Pancreas (tissue), 10 donors: ENCODE data around the gene PHETA1. TPM values are rescaled to one million over a fixed set of nuclear protein-coding genes. Genes with fewer than 3 reads are reported as not detected.
A peak's percentile ranks its signal among the peaks of the same experiment; 100 is the strongest.

Experiments
- ATAC-seq, 4 donors: fragments of 200-7000 bp; cut with Tn5 transposase; one replicate each; pipeline versions ENCODE4 v1.8.0 to v1.9.1; 2020; ENCODE audit warnings: mild to moderate bottlenecking in 4 of 4, moderate library complexity in 4 of 4
- DNase-seq, 6 donors: peaks; one replicate each; pipeline ENCODE4 v3.0.0-alpha.2; 2020
- FAIRE-seq: peaks from 2 replicates; lab custom pipeline; 2012; peaks lifted over from hg19 to GRCh38; lab: Jason Lieb, UNC
- H3K27ac ChIP-seq, 4 donors: fragments of 200-600 bp; sonication (generic); 1 replicate in 3 of 4; 2 replicates in 1 of 4; pipeline versions ENCODE4 v1.5.0 to v1.8.0; 2020
- H3K27me3 ChIP-seq, 4 donors: fragments of 200-600 bp; one replicate each; pipeline ENCODE4 v1.8.0; 2021
- H3K36me3 ChIP-seq, 3 donors: fragments of 200-600 bp; sonication (generic) in 1 of 3; one replicate each; pipeline versions ENCODE4 v1.5.0 to v1.8.0; 2020 to 2021
- H3K4me1 ChIP-seq, 3 donors: fragments of 200-600 bp; one replicate each; pipeline ENCODE4 v1.8.0; 2021
- H3K4me3 ChIP-seq, 4 donors: fragments of 200-600 bp; sonication (generic) in 2 of 4; one replicate each; pipeline versions ENCODE4 v1.5.0 to v1.8.0; 2020 to 2021
- H3K9me3 ChIP-seq, 4 donors: fragments of 200-600 bp; one replicate each; pipeline ENCODE4 v1.8.0; 2021
- CTCF ChIP-seq, 4 donors: fragments of 200-600 bp; sonication (generic) in 3 of 4; IDR thresholded peaks; one replicate each; pipeline versions ENCODE4 v1.5.0 to v1.8.0; 2021; ENCODE audit warnings: antibody characterized with exemption in 4 of 4
- WGBS, 2 donors: extraction: QIAGEN DNeasy Blood & Tissue Kit; methylation state at CpG; one replicate each; pipeline ENCODE4 v1.1.7; 2013; 5-methylcytosine and 5-hydroxymethylcytosine counted together
- intact Hi-C, 3 donors: fragments of 100-400 bp; cut with DNase I; formaldehyde crosslinking; loops; one replicate each; pipeline versions ENCODE4 v1.11.1 to v1.14.2; 2022
- polyA plus RNA-seq, 2 donors: library from polyadenylated mRNA; stranded (reverse); fragments of 200-250 nt; gene quantifications; one replicate each; pipeline ENCODE4 v1.2.3, GENCODE V29; 2013
- total RNA-seq, 6 donors: library from RNA; stranded (reverse); fragmentation: NEBNext Ultra II Directional in 4 of 6; extraction: Animal tissue kit (Norgen Biotek cat#: 25700) in 4 of 6; gene quantifications; one replicate each; pipeline versions ENCODE4 v1.2.1 to v1.2.4, GENCODE V29; 2021 to 2023
- donor health status: healthy with polysubstance abuse.
- donor health status: DM: no; HTN: no; CAD: no; lungs with moderate emphysema.
- donor health status: DM: no; HTN: no; CAD: no.
- donor health status: control.
- donor health status: control.
- donor health status: Bipolar disorder and iron deficiency.
- donor health status: DM: yes; HTN: yes; CAD: no.
- donor health status: DM: no; HTN: no; CAD: no.
- donor health status: DM: no; HTN: no; CAD: no.
- donor health status: DM: yes; HTN: yes; CAD: no.

The PHETA1 gene
- total and polyA plus RNA-seq, 8 donors, result 11.2 to 25.3 (median 18.6) TPM

GRCh38 chr12:111369496-111370220 is 763 bp upstream of the PHETA1 start:
- Histone ChIP-seq H3K9me3 (no peaks in the 10 kb centered on the region), H3K27ac (no peak overlapping the region), H3K36me3 (no peaks in the 10 kb centered on the region), H3K4me3 (peak overlapping the region; percentile 78 to 99 (median 90)), H3K4me1 (peaks cover 4 to 20% (median 9%) of the 10 kb centered on the region in 3 donors), H3K27me3 (no peaks in the 10 kb centered on the region)
- FAIRE-seq (no peak), ATAC-seq (no peak), DNase-seq (no peak)
- no peak for TF ChIP-seq CTCF (IDR thresholded peaks at IDR 0.05)
- WGBS, 2 donors, result 37 to 57% methylated on average over 13 of the region's 13 CpGs
- intact Hi-C loops, result no loop called here

GRCh38 chr12:111368291-111368787 is 556 bp downstream of the PHETA1 start:
- H3K4me3 ChIP-seq, result peak overlapping the region; percentile 78 to 99 (median 90)
- ATAC-seq (peak; percentile 10 to 19 (median 16)), DNase-seq (peak in 5 of 6 donors; percentile 34 to 78 (median 48)), FAIRE-seq (no peak)
- no peaks in the 10 kb centered on the region for H3K27me3 ChIP-seq
- peaks cover 0 to 1% (median 0%) of the 10 kb centered on the region in 3 donors for H3K36me3 ChIP-seq
- H3K27ac ChIP-seq, result peak overlapping the region; percentile 67 to 76 (median 74)
- H3K9me3 ChIP-seq, result no peaks in the 10 kb centered on the region
- TF ChIP-seq CTCF (IDR thresholded peaks at IDR 0.05), result no peak
- intact Hi-C loops, result no loop called here
- peaks cover 4 to 24% (median 9%) of the 10 kb centered on the region in 3 donors for H3K4me1 ChIP-seq
- 0 to 2% methylated on average over 18 of the region's 18 CpGs for WGBS, 2 donors

GRCh38 chr12:111367661-111368221 is 1.2 kb downstream of the PHETA1 start:
- no peak for TF ChIP-seq CTCF (IDR thresholded peaks at IDR 0.05)
- ATAC-seq, result peak; percentile 74 to 84 (median 82)
- H3K4me1 ChIP-seq, result peaks cover 4 to 24% (median 9%) of the 10 kb centered on the region in 3 donors
- DNase-seq, result peak; percentile 78 to 90 (median 84)
- no peaks in the 10 kb centered on the region for H3K9me3 ChIP-seq
- peak overlapping the region in 3 of 4 donors; percentile 67 to 74 (median 73) for H3K27ac ChIP-seq
- intact Hi-C loops, result no loop called here
- no peak for FAIRE-seq
- no peaks in the 10 kb centered on the region for H3K27me3 ChIP-seq
- peak overlapping the region; percentile 78 to 99 (median 90) for H3K4me3 ChIP-seq
- peaks cover 0 to 6% (median 0%) of the 10 kb centered on the region in 3 donors for H3K36me3 ChIP-seq
- 23 to 26% methylated on average over 7 of the region's 7 CpGs for WGBS, 2 donors

GRCh38 chr12:111366583-111366982 is 2.3 kb downstream of the PHETA1 start:
- Histone ChIP-seq H3K27ac (no peak overlapping the region), H3K27me3 (no peaks in the 10 kb centered on the region), H3K4me3 (no peak overlapping the region), H3K9me3 (no peaks in the 10 kb centered on the region), H3K4me1 (peaks cover 4 to 33% (median 14%) of the 10 kb centered on the region in 3 donors), H3K36me3 (peaks cover 0 to 6% (median 0%) of the 10 kb centered on the region in 3 donors)
- ATAC-seq, result no peak
- no peak for DNase-seq
- FAIRE-seq, result no peak
- no peak for TF ChIP-seq CTCF (IDR thresholded peaks at IDR 0.05)
- WGBS, 2 donors, result 87 to 92% methylated on average over 2 of the region's 2 CpGs
- intact Hi-C loops, result no loop called here
